Measurements from ENCODE around the gene CETN2.

DNA sequence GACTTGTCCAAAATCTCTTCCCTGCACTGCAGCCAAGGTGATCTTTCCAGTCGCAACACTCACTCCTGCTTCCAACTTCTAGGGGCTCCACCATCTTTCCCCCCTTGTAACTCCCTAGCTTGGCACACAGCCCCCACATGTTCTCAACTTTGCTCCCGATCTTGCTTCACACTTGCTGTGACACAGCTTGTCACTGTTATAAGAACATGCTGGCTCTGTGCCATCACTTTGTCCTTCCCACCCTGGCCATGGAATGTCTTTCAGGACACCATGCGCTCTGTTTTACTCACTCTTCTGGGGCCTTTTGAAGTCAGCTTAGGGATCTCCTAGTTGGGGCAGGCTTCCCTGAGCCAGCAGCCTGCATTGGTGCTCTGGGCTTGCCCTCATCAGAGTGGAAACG is 2.8 kb upstream of the CETN2 start:
- TF ChIP-seq POLR2A (IDR thresholded peaks at IDR 0.05; ENCODE audit: low read depth, low read length) (no peak), FOS (IDR thresholded peaks at IDR 0.05; ENCODE audit: borderline replicate concordance, insufficient read depth, low read length) (no peak), CTCF (IDR thresholded peaks at IDR 0.05; ENCODE audit: extremely low read depth in 1 of 2, insufficient read depth in 1 of 2, low read depth in 1 of 2, low read length in 2 of 2) (no peak)
